ENCODE measurements around the gene FAM111A. TPM values are rescaled to one million over a fixed set of nuclear protein-coding genes. Genes with fewer than 3 reads are reported as not detected.

Gene FAM111A
- total RNA-seq, 1 donor from 2014 or later = 7.3 TPM

DNA sequence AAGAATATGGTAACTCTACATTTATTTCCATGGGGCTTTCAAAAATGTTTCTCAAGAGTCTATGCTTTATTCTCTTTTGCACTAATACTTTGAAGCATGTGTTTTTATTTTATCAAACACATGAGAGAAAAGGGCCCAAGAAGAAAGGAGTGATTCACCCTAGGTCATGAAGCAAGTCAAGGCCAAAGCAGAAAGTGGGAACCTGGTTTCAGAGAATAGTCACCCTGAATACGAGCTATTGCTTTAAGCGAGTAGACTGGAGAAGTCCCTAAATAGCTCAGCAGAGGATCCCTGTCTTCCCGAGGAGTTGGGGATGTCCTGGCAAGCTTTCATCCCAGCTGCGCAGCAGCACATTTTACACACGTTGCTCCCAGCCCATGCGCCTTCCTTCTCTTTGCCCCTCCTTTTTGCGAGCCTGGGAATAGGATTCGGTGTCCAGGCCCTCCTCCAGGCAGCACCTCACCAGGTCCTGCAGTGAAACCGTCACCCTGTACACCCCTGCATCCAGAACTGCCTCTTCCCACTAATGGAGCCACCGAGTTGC, 51.0 kb downstream of the FAM111A start:
- no peak for DNase-seq (ENCODE audit: low spot score)
- intact Hi-C loops (cut with DNase I) = no loop called here

DNA sequence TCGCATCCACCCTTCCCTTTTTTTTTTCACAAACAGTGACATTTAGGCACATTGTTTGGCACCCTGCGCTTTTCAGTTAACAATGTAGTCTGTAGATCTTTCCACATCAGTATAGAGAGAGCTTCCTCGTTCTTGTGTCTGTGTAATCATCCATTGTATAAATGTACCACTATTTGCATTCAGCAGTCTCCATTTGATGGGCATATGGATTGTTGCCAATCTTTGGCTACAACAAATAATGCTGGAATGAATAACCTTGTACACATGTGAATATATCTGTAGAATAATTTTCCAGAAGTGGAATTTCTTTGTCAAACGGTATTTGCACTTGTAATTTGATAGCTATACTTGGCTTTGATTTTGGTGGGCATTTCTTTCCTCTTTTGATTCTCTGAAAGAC, 52.9 kb downstream of the FAM111A start:
- no peak for DNase-seq (ENCODE audit: low spot score)
- intact Hi-C loops (cut with DNase I) = no loop called here

DNA sequence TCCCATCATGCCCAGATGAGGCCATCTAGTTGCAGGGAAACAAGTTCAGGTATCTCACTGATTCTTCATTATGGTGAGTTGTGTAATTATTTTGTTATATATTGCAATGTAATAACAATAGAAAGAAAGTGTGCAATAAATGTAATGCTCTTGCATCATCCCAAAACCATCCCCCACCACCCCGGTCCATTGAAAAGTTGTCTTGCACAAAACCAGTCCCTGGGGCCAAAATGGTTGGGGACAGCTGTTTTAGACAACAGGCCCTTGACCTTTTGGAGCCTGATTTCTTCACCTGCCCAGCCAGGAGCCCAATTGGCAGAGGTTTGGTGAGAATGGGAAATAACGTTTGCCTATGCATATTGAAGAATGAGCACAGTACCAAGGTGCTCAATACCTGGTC, 54.1 kb downstream of the FAM111A start:
- DNase-seq (ENCODE audit: low spot score) = no peak
- intact Hi-C loops (cut with DNase I) = no loop called here

DNA sequence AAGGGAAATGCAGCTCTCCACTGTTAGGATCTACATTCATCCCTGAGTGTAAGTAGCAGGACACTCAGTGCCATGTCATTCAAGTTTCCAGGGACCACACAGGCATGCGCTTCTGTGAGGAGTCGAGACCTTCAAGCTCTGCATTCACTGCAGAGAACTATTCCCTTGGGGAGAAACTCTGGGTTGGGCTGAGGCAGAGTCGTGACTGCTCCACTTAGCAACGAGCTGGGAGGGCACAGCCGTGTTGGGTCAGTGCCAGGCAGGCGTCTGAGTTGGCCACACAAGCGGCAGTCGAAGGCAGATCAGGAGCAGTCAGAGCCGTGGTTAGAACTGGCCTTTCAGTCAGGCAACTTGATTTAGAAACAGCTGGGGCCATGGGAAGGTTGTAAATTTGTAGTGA, 55.3 kb downstream of the FAM111A start:
- intact Hi-C loops (cut with DNase I) = no loop called here
- DNase-seq (ENCODE audit: low spot score) = no peak

DNA sequence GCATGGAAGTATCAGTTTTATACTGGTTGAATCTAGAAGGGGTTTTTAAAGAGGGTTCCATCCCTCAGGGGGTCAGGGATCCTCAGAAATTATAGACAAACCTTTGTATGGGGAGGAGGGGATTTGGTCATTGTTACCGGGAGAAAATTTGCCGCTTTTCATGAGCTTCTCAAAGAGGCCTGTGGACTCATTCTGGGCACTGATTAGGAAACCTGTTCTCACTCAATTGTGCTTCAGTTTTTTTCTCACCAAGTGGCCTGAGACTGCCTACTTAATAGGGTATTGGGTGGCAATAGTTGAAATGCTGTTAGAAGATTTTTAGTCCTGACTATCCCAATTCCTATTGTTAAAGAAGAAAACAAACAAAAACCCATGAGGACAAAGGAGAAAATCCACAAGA, 56.1 kb downstream of the FAM111A start:
- intact Hi-C loops (cut with DNase I) = no loop called here
- DNase-seq (ENCODE audit: low spot score) = no peak

DNA sequence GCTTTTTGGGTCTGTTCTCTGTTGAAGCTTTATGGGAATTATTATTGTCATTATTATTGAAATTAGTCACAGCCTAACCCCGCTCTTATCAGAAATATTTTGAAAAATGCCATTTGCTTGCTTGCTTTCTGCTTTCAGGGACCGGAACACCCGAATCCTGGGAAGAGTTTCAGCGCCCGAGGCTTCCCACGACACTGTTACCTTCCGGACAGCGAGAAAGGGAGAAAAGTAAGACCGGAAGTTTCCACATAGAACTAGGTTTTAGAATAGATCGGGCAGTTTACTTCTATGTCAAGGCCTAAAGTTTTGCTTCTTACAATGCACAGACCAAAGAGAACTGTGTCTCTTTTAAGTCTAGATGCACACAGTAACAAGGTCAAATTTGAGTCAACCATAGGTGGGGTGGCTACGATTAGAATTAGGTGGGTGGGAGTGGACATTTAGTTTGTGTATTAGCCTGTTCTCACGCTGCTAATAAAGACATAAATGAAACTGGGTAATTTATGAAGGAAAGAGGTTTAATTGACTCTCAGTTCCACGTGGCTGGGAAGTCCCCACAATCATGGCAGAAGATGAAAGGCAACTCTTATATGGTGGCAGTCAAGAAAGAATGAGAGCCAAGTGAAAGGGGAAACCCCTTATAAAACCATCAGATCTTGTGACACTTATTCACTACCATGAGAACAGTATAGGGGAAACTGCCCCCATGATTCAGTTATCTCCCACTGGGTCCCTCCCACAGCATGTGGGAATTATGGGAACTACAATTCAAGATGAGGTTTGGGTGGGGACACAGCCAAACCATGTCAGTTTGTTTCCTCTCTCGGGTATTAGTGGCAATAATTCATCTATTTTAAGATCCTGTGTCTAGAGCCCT, 57.1 kb downstream of the FAM111A start:
- no peak for DNase-seq (ENCODE audit: low spot score)
- intact Hi-C loops (cut with DNase I) = no loop called here

DNA sequence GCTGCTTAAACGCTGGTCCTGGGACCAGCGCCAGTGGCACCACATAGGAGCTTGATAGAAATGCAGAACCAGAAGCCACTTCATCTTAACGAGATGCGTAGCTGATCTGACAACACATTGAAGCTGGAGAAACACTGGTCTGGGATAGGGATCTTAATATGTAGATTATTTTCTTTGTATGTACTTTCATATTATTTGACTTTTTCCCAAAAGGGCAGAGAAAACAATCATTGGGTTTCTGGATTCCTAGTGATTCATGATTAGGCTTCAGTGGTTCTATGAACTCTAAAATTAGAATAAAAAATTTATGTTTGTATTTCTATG, 57.7 kb downstream of the FAM111A start:
- DNase-seq (ENCODE audit: low spot score) = no peak
- intact Hi-C loops (cut with DNase I) = no loop called here

DNA sequence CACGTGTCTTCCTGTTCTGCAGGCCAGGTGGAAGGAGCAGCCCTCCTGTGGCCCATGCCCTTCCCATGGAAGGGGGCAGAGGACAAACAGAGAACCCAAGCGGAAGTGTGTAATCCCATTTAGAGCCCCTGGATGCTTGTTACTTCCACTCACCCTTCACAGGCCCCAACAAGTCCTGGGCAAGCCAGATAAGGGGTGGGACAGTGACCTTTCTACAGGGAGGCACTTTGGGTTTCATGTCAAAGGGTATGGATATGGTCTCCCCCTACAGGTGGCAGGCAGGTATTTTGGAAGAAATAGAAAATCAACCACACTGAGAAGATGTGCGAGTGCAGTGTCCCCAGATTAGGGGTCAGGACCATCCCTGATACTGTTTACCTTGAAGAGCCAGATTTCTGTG, 58.7 kb downstream of the FAM111A start:
- no peak for DNase-seq (ENCODE audit: low spot score)
- intact Hi-C loops (cut with DNase I) = no loop called here

Other genes with a start within 250 kb of the FAM111A start
- gene GLYATL1, start 203.4 kb upstream of the FAM111A start, total RNA-seq = not detected
- not detected for gene GLYATL1B, start 56.5 kb upstream of the FAM111A start, total RNA-seq
- not detected for gene FAM111B, start 35.6 kb upstream of the FAM111A start, total RNA-seq
- gene DTX4, start 29.3 kb downstream of the FAM111A start, total RNA-seq = 1.5 TPM
- gene MPEG1, start 70.1 kb downstream of the FAM111A start, total RNA-seq = 4.3 TPM
- not detected for gene OR5AN1, start 216.0 kb downstream of the FAM111A start, total RNA-seq